Activated CD8-positive, alpha-beta T cell treated with anti-CD3 and anti-CD28 coated beads, Interleukin-2, amount 10 ng/mL, durations not matched to agents 7 days and 5 days (primary cell): ENCODE measurements around the gene ZFP36L2. TPM values are rescaled to one million over a fixed set of nuclear protein-coding genes. Genes with fewer than 3 reads are reported as not detected.

Source experiments
- ATAC-seq: fragments of 150-1000 bp; cut with Tn5 transposase; one replicate; pipeline ENCODE4 v1.10.0; 2021; ENCODE audit warnings: moderate library complexity
- CTCF ChIA-PET: fragments of 350-600 bp; sonication (Branson Sonifier 250); formaldehyde crosslinking; loops from one replicate; lab custom pipeline; 2021; ENCODE audit warnings: antibody characterized with exemption; lab: Charles Lee
- POLR2A ChIA-PET: fragments of 350-600 bp; sonication (Branson Sonifier 250); formaldehyde crosslinking; loops from one replicate; lab custom pipeline; 2021; ENCODE audit warnings: antibody characterized with exemption; lab: Charles Lee
- DNase-seq: peaks from one replicate; pipeline ENCODE4 v3.0.0-alpha.2; 2020
- H3K27ac Mint-ChIP-seq: one replicate; pipeline ENCODE4 v1.8.0; 2021; ENCODE audit warnings: mild to moderate bottlenecking, mixed read lengths
- H3K27me3 Mint-ChIP-seq: one replicate; pipeline ENCODE4 v1.8.0; 2021; ENCODE audit warnings: low read depth, mixed read lengths
- H3K36me3 Mint-ChIP-seq: one replicate; pipeline ENCODE4 v1.8.0; 2021; ENCODE audit warnings: low read depth, mixed read lengths
- H3K4me1 Mint-ChIP-seq: one replicate; pipeline ENCODE4 v1.8.0; 2021; ENCODE audit warnings: low read depth, mixed read lengths
- H3K4me3 Mint-ChIP-seq: one replicate; pipeline ENCODE4 v1.8.0; 2021; ENCODE audit warnings: mild to moderate bottlenecking, mixed read lengths
- H3K9me3 Mint-ChIP-seq: one replicate; pipeline ENCODE4 v1.8.0; 2022; ENCODE audit warnings: mixed read lengths; ENCODE audit not compliant: insufficient read depth
- total RNA-seq, 2 experiments: library from RNA; stranded (reverse); gene quantifications; one replicate each; pipeline ENCODE4 v1.2.3, GENCODE V29; 2021

The ZFP36L2 gene
- total RNA-seq, 2 experiments from 2014 or later: 166 TPM

- no peak overlapping the region for H3K4me3 Mint-ChIP-seq
- H3K36me3 Mint-ChIP-seq: peaks cover 2% of the 10 kb centered on the region
- POLR2A ChIA-PET: no interaction called here
- H3K27ac Mint-ChIP-seq: no peak overlapping the region
- H3K27me3 Mint-ChIP-seq: no peaks in the 10 kb centered on the region
- H3K9me3 Mint-ChIP-seq: no peaks in the 10 kb centered on the region
- DNase-seq (no peak), ATAC-seq (no peak)
- CTCF ChIA-PET: interaction anchor here (1.1 kb wide), 1 partner anchor 293 kb away, joined by 3 read pairs; no protein-coding TSS in a partner anchor
- peaks cover 5% of the 10 kb centered on the region for H3K4me1 Mint-ChIP-seq
Measured at GRCh38 chr2:43241558-43241957, 15.2 kb upstream of the ZFP36L2 start.

GRCh38 chr2:43240766-43241150, 14.4 kb upstream of the ZFP36L2 start:
- ChIA-PET CTCF (interaction anchor here (1.0 to 1.3 kb wide), 4 partner anchors 12 to 294 kb away, joined by 3 to 8 read pairs (median 4); no protein-coding TSS in a partner anchor), POLR2A (interaction anchor here (0.8 kb wide), 1 partner anchor 12 kb away, joined by 3 read pairs; no protein-coding TSS in a partner anchor)
- H3K4me1 Mint-ChIP-seq: peaks cover 5% of the 10 kb centered on the region
- no peak overlapping the region for H3K27ac Mint-ChIP-seq
- H3K36me3 Mint-ChIP-seq: peaks cover 2% of the 10 kb centered on the region
- no peaks in the 10 kb centered on the region for H3K27me3 Mint-ChIP-seq
- ATAC-seq (no peak), DNase-seq (no peak)
- no peak overlapping the region for H3K4me3 Mint-ChIP-seq
- no peaks in the 10 kb centered on the region for H3K9me3 Mint-ChIP-seq

- Mint-ChIP-seq H3K27ac (no peak overlapping the region), H3K27me3 (no peaks in the 10 kb centered on the region), H3K4me3 (no peak overlapping the region), H3K4me1 (peaks cover 5% of the 10 kb centered on the region), H3K9me3 (no peaks in the 10 kb centered on the region), H3K36me3 (peaks cover 2% of the 10 kb centered on the region)
- POLR2A ChIA-PET: interaction anchor here (0.8 kb wide), 1 partner anchor 11 kb away, joined by 3 read pairs; no protein-coding TSS in a partner anchor
- no peak for DNase-seq
- CTCF ChIA-PET: interaction anchor here (0.7 to 1.3 kb wide), 6 partner anchors 11 to 294 kb away, joined by 3 to 8 read pairs (median 3); no protein-coding TSS in a partner anchor
- ATAC-seq: no peak
Measured at GRCh38 chr2:43239981-43240765, 13.8 kb upstream of the ZFP36L2 start.

GRCh38 chr2:43238813-43239212, 12.4 kb upstream of the ZFP36L2 start:
- no peak overlapping the region for H3K27ac Mint-ChIP-seq
- no peak overlapping the region for H3K4me3 Mint-ChIP-seq

GRCh38 chr2:43238176-43238575, 11.8 kb upstream of the ZFP36L2 start:
- Mint-ChIP-seq H3K4me3 (no peak overlapping the region), H3K27ac (peak overlapping the region; percentile 26), H3K4me1 (peaks cover 5% of the 10 kb centered on the region), H3K36me3 (peaks cover 2% of the 10 kb centered on the region), H3K9me3 (no peaks in the 10 kb centered on the region), H3K27me3 (no peaks in the 10 kb centered on the region)
- ATAC-seq: no peak
- ChIA-PET CTCF (interaction anchor here (1.1 kb wide), 1 partner anchor 9 kb away, joined by 4 read pairs; no protein-coding TSS in a partner anchor), POLR2A (no interaction called here)
- no peak for DNase-seq

More at GRCh38 chr2:43238813-43239212, 12.4 kb upstream of the ZFP36L2 start:
- Mint-ChIP-seq H3K4me1 (peaks cover 5% of the 10 kb centered on the region), H3K36me3 (peaks cover 2% of the 10 kb centered on the region), H3K9me3 (no peaks in the 10 kb centered on the region), H3K27me3 (no peaks in the 10 kb centered on the region)
- CTCF ChIA-PET: interaction anchor here (1.1 to 1.3 kb wide), 2 partner anchors 10 to 245 kb away, joined by 3 to 4 read pairs; no protein-coding TSS in a partner anchor
- DNase-seq (no peak), ATAC-seq (no peak)
- POLR2A ChIA-PET: no interaction called here

- Mint-ChIP-seq H3K9me3 (no peaks in the 10 kb centered on the region), H3K36me3 (peaks cover 15% of the 10 kb centered on the region), H3K4me1 (peaks cover 20% of the 10 kb centered on the region), H3K27me3 (no peaks in the 10 kb centered on the region), H3K4me3 (no peak overlapping the region), H3K27ac (peak overlapping the region; percentile 37)
- CTCF ChIA-PET: no interaction called here
- POLR2A ChIA-PET: no interaction called here
- DNase-seq (no peak), ATAC-seq (no peak)
Measured at GRCh38 chr2:43233218-43234212, 7.1 kb upstream of the ZFP36L2 start.

- ChIA-PET CTCF (no interaction called here), POLR2A (no interaction called here)
- Mint-ChIP-seq H3K27me3 (no peaks in the 10 kb centered on the region), H3K4me1 (peaks cover 25% of the 10 kb centered on the region), H3K27ac (no peak overlapping the region), H3K36me3 (peaks cover 14% of the 10 kb centered on the region), H3K4me3 (no peak overlapping the region), H3K9me3 (no peaks in the 10 kb centered on the region)
- no peak for ATAC-seq
- no peak for DNase-seq
Measured at GRCh38 chr2:43230951-43231827, 4.8 kb upstream of the ZFP36L2 start.

- Mint-ChIP-seq H3K9me3 (no peaks in the 10 kb centered on the region), H3K4me1 (peaks cover 25% of the 10 kb centered on the region), H3K27me3 (no peaks in the 10 kb centered on the region), H3K4me3 (no peak overlapping the region), H3K27ac (no peak overlapping the region), H3K36me3 (peaks cover 19% of the 10 kb centered on the region)
- no peak for DNase-seq
- ATAC-seq: no peak
- ChIA-PET POLR2A (no interaction called here), CTCF (interaction anchor here (1.5 to 16.3 kb wide), 10 partner anchors 10 to 309 kb away, joined by 5 to 666 read pairs (median 53); no protein-coding TSS in a partner anchor)
Measured at GRCh38 chr2:43230351-43230885, 4.0 kb upstream of the ZFP36L2 start.

- Mint-ChIP-seq H3K27me3 (no peaks in the 10 kb centered on the region), H3K9me3 (no peaks in the 10 kb centered on the region), H3K4me3 (peak overlapping the region; percentile 49), H3K27ac (peak overlapping the region; percentile 60), H3K4me1 (peaks cover 25% of the 10 kb centered on the region), H3K36me3 (peaks cover 32% of the 10 kb centered on the region)
- no peak for ATAC-seq
- no peak for DNase-seq
- POLR2A ChIA-PET: interaction anchor here (0.5 to 12.9 kb wide), 8 partner anchors 10 to 419 kb away, joined by 3 to 622 read pairs (median 4); no protein-coding TSS in a partner anchor
- CTCF ChIA-PET: interaction anchor here (0.6 to 16.3 kb wide), 74 partner anchors 9 to 733 kb away, joined by 3 to 666 read pairs (median 4); partner anchors contain the start of gene PLEKHH2
Measured at GRCh38 chr2:43228756-43229659, 2.6 kb upstream of the ZFP36L2 start.
